Mesendoderm (in vitro differentiated cells): ENCODE results near the gene NELFA.
A peak's percentile ranks its signal among the peaks of the same experiment; 100 is the strongest.

Experiments used
- small RNA-seq: library from polyadenylated mRNA; stranded (forward); fragments of <200 nt; extraction: miRNeasy Mini kit (QIAGEN cat#:217004); gene quantifications from one replicate; pipeline ENCODE3, GENCODE V24; 2013; ENCODE audit not compliant: insufficient read depth

NELFA gene

Small RNA genes within 50 kb of the gene (small RNA-seq; reads per million reads assigned to genes)
- gene SCARNA22 = 5.0 reads per million, percentile 70 among the genes with 10 or more reads in this experiment
